H1 (cell line): ENCODE results near the gene EPB41L3. TPM values are rescaled to one million over a fixed set of nuclear protein-coding genes. Genes with fewer than 3 reads are reported as not detected.

Experiments
- CTCF ChIA-PET: fragments of 300-600 bp; sonication (Branson Sonifier 250); formaldehyde crosslinking; loops from one replicate; lab custom pipeline; 2021; ENCODE audit not compliant: partially characterized antibody; lab: Charles Lee
- POLR2A ChIA-PET: fragments of 300-600 bp; sonication (Branson Sonifier 250); formaldehyde crosslinking; loops from one replicate; lab custom pipeline; 2021; ENCODE audit warnings: inconsistent platforms; ENCODE audit not compliant: partially characterized antibody; lab: Charles Lee
- DNase-seq, 2 experiments: peaks; one replicate each; pipeline versions ENCODE4 v3.0.0 to v3.0.0-alpha.2; 2010 to 2022; ENCODE audit warnings: low spot score in 2 of 2, low read depth in 1 of 2, mixed read lengths in 1 of 2
- FAIRE-seq: peaks from 2 replicates; lab custom pipeline; 2011; peaks lifted over from hg19 to GRCh38; lab: Jason Lieb, UNC
- H2AFZ ChIP-seq: 2 replicates; pipeline ENCODE4 v1.8.1; 2012; ENCODE audit warnings: low read length, inconsistent platforms
- H2AK5ac ChIP-seq: 2 replicates; pipeline ENCODE4 v1.6.1; 2013; ENCODE audit warnings: low read depth, low read length
- H2BK120ac ChIP-seq: replicated peaks from 2 replicates; pipeline ENCODE3; 2013; ENCODE audit warnings: low read depth, low read length, inconsistent platforms
- H2BK12ac ChIP-seq: 2 replicates; pipeline ENCODE4 v1.6.1; 2013; ENCODE audit warnings: low read depth, low read length
- H2BK15ac ChIP-seq: 2 replicates; pipeline ENCODE4 v1.6.1; 2013; ENCODE audit warnings: low read length
- H2BK20ac ChIP-seq: 2 replicates; pipeline ENCODE4 v1.6.1; 2013; ENCODE audit warnings: low read length
- H2BK5ac ChIP-seq: 2 replicates; pipeline ENCODE4 v1.6.1; 2013; ENCODE audit warnings: low read depth, low read length
- H3K14ac ChIP-seq: 2 replicates; pipeline ENCODE4 v1.6.1; 2013; ENCODE audit warnings: inconsistent platforms; ENCODE audit not compliant: insufficient read length
- H3K18ac ChIP-seq: 2 replicates; pipeline ENCODE4 v1.6.1; 2013; ENCODE audit warnings: low read length; ENCODE audit errors: extremely low read depth
- H3K23ac ChIP-seq: 2 replicates; pipeline ENCODE4 v1.6.1; 2013; ENCODE audit warnings: inconsistent platforms; ENCODE audit not compliant: insufficient read length
- H3K23me2 ChIP-seq: 2 replicates; pipeline ENCODE4 v1.6.1; 2013; ENCODE audit warnings: low read depth, low read length
- H3K27ac ChIP-seq: 2 replicates; pipeline ENCODE4 v1.6.1; 2011; ENCODE audit warnings: low read depth, low read length, inconsistent platforms
- H3K27me3 ChIP-seq, 4 experiments: replicated peaks in 1 of 4; 1 replicate in 1 of 4; 2 replicates in 3 of 4; pipeline versions ENCODE4 v1.6.1 to v1.8.1; 2011 to 2013; ENCODE audit warnings: low read length in 3 of 4, mild to moderate bottlenecking in 3 of 4, inconsistent platforms in 2 of 4, mixed read lengths in 2 of 4, moderate library complexity in 1 of 4; ENCODE audit not compliant: control insufficient read depth in 3 of 4, insufficient read depth in 3 of 4; ENCODE audit errors: extremely low read depth in 1 of 4
- H3K36me3 ChIP-seq, 4 experiments: 2 replicates each; pipeline versions ENCODE4 v1.6.1 to v1.8.1; 2011 to 2013; ENCODE audit warnings: mild to moderate bottlenecking in 4 of 4, low read length in 3 of 4, moderate library complexity in 2 of 4, control low read depth in 1 of 4, inconsistent platforms in 1 of 4; ENCODE audit not compliant: insufficient read depth in 4 of 4, control insufficient read depth in 2 of 4
- H3K4ac ChIP-seq: replicated peaks from 2 replicates; pipeline ENCODE3; 2013; ENCODE audit warnings: low read length, low read depth, mixed read lengths, inconsistent platforms; ENCODE audit not compliant: insufficient read length
- H3K4me1 ChIP-seq, 4 experiments: replicated peaks in 1 of 4; 1 replicate in 1 of 4; 2 replicates in 3 of 4; pipeline versions ENCODE4 v1.6.1 to v1.8.1; 2011 to 2013; ENCODE audit warnings: low read length in 3 of 4, inconsistent platforms in 2 of 4, mixed read lengths in 1 of 4; ENCODE audit not compliant: insufficient read depth in 4 of 4, control insufficient read depth in 3 of 4
- H3K4me2 ChIP-seq, 2 experiments: 2 replicates each; pipeline versions ENCODE4 v1.6.1 to v1.8.1; 2011 to 2013; ENCODE audit warnings: low read depth in 2 of 2, low read length in 2 of 2, control low read depth in 1 of 2, inconsistent platforms in 1 of 2, mild to moderate bottlenecking in 1 of 2; ENCODE audit not compliant: insufficient read depth in 1 of 2
- H3K4me3 ChIP-seq, 4 experiments: fragments of 200-600, 300-600 bp in 1 of 4; sonication (generic), shearing (Covaris generic), sonication (Bioruptor Twin) in 1 of 4; 2 replicates each; pipeline versions ENCODE4 v1.5.1 to v1.8.1; 2011 to 2016; ENCODE audit warnings: low read length in 4 of 4, low read depth in 3 of 4, control low read depth in 2 of 4, inconsistent platforms in 2 of 4, mild to moderate bottlenecking in 2 of 4, mixed read lengths in 1 of 4, moderate library complexity in 1 of 4; ENCODE audit not compliant: insufficient read depth in 2 of 4; ENCODE audit errors: extremely low read depth in 1 of 4
- H3K56ac ChIP-seq: replicated peaks from 2 replicates; pipeline ENCODE3; 2013; ENCODE audit warnings: low read depth, mild to moderate bottlenecking, mixed read lengths, low read length, inconsistent platforms; ENCODE audit not compliant: insufficient read length
- H3K79me1 ChIP-seq: 2 replicates; pipeline ENCODE4 v1.6.1; 2013; ENCODE audit warnings: low read depth, low read length, control low read depth
- H3K79me2 ChIP-seq, 2 experiments: 2 replicates each; pipeline versions ENCODE4 v1.6.1 to v1.8.1; 2012 to 2013; ENCODE audit warnings: low read length in 2 of 2, mild to moderate bottlenecking in 2 of 2, inconsistent platforms in 1 of 2; ENCODE audit not compliant: insufficient read depth in 2 of 2, control insufficient read depth in 1 of 2
- H3K9ac ChIP-seq, 4 experiments: replicated peaks in 1 of 4; 1 replicate in 1 of 4; 2 replicates in 3 of 4; pipeline versions ENCODE4 v1.6.1 to v1.8.1; 2011 to 2013; ENCODE audit warnings: low read depth in 3 of 4, low read length in 3 of 4, control low read depth in 2 of 4, mild to moderate bottlenecking in 2 of 4, moderate library complexity in 2 of 4, inconsistent platforms in 1 of 4; ENCODE audit errors: extremely low read depth in 1 of 4
- H3K9me3 ChIP-seq, 2 experiments: 2 replicates each; pipeline versions ENCODE4 v1.6.1 to v1.8.1; 2012 to 2013; ENCODE audit warnings: mild to moderate bottlenecking in 2 of 2, moderate library complexity in 2 of 2, control low read depth in 1 of 2, inconsistent platforms in 1 of 2, low read depth in 1 of 2, low read length in 1 of 2, mixed read lengths in 1 of 2; ENCODE audit not compliant: insufficient read depth in 2 of 2
- H4K20me1 ChIP-seq, 2 experiments: replicated peaks in 1 of 2; 2 replicates each; pipeline versions ENCODE3 to v1.8.1; 2011 to 2013; ENCODE audit warnings: inconsistent platforms in 2 of 2, low read length in 2 of 2, mild to moderate bottlenecking in 1 of 2; ENCODE audit not compliant: insufficient read depth in 2 of 2, control insufficient read depth in 1 of 2
- H4K5ac ChIP-seq: 2 replicates; pipeline ENCODE4 v1.6.1; 2013; ENCODE audit warnings: low read length, low read depth, mixed read lengths, inconsistent platforms; ENCODE audit not compliant: insufficient read length
- H4K8ac ChIP-seq: 2 replicates; pipeline ENCODE4 v1.8.0; 2013; ENCODE audit warnings: mild to moderate bottlenecking, moderate library complexity, low read length, inconsistent platforms; ENCODE audit not compliant: insufficient read depth; ENCODE audit errors: extremely low read depth
- H4K91ac ChIP-seq: replicated peaks from 2 replicates; pipeline ENCODE3; 2013; ENCODE audit warnings: low read length, mixed read lengths, inconsistent platforms; ENCODE audit not compliant: insufficient read length
- EP300 ChIP-seq, 2 experiments: IDR thresholded peaks; 1 replicate in 1 of 2; 2 replicates in 1 of 2; pipeline ENCODE4 v1.6.1; 2011 to 2012; ENCODE audit warnings: low read depth in 2 of 2, low read length in 2 of 2, mild to moderate bottlenecking in 2 of 2, borderline replicate concordance in 1 of 2, inconsistent platforms in 1 of 2, moderate library complexity in 1 of 2
- EZH2 ChIP-seq: fragments of 200-600 bp; sonication (generic); IDR thresholded peaks from 2 replicates; pipeline ENCODE4 v1.7.1; 2012; ENCODE audit warnings: low read depth, mild to moderate bottlenecking, moderate library complexity, low read length, inconsistent platforms; ENCODE audit not compliant: severe bottlenecking
- SP2 ChIP-seq: IDR thresholded peaks from 2 replicates; pipeline ENCODE4 v1.6.1; 2012; ENCODE audit warnings: mild to moderate bottlenecking, low read length, inconsistent platforms
- SUZ12 ChIP-seq: fragments of 200-600 bp; sonication (generic); IDR thresholded peaks from 2 replicates; pipeline ENCODE4 v1.6.1; 2012; ENCODE audit warnings: mild to moderate bottlenecking, inconsistent platforms, low read length, moderate library complexity, mixed read lengths
- WGBS, 2 experiments: shearing (Covaris generic) in 1 of 2; methylation state at CpG; one replicate each; pipeline versions ENCODE4 v1.1.6 to v1.1.7; 2013 to 2015; ENCODE audit warnings: low lambda C conversion rate in 2 of 2, mixed read lengths in 2 of 2, inconsistent platforms in 1 of 2, low coverage in 1 of 2, missing lambda C conversion rate in 1 of 2; ENCODE audit not compliant: insufficient replicate concordance in 2 of 2, insufficient coverage in 1 of 2, insufficient read length in 1 of 2; ENCODE audit errors: extremely low coverage in 1 of 2, missing lambda C conversion rate in 1 of 2; 5-methylcytosine and 5-hydroxymethylcytosine counted together
- polyA plus RNA-seq, 7 experiments: library from polyadenylated mRNA; depleted of rRNA in 3 of 7; stranded (reverse) in 5 of 7; unstranded in 2 of 7; fragments of >200 nt in 5 of 7; fragments of 200-250 nt in 2 of 7; gene quantifications; 1 replicate in 5 of 7; 2 replicates in 1 of 7; 4 replicates in 1 of 7; pipeline versions ENCODE4 v1.2.1 to v1.2.3, GENCODE V29; 2011 to 2013; ENCODE audit warnings: missing spikeins in 2 of 7, mixed read lengths in 2 of 7
- total RNA-seq: library from RNA; stranded (reverse); fragmentation: NEBNext Ultra II Directional; extraction: Animal tissue kit (Norgen Biotek cat#: 25700); gene quantifications from 2 replicates; pipeline ENCODE4 v1.2.1, GENCODE V29; 2021

Gene EPB41L3
- total and polyA plus RNA-seq, 2 of the 8 experiments (the other 6 are each of a cell fraction or from before 2014, with no cell fraction given) = 7.9 to 16.1 TPM

GRCh38 chr18:5496305-5496704 is 47.5 kb downstream of the EPB41L3 start:
- Histone ChIP-seq H4K8ac (no peak overlapping the region), H2BK5ac (no peak overlapping the region), H3K56ac (no peak overlapping the region), H3K4me1 (no peaks in the 10 kb centered on the region), H3K79me2 (no peaks in the 10 kb centered on the region), H3K36me3 (no peaks in the 10 kb centered on the region), H4K91ac (no peak overlapping the region), H3K9ac (no peak overlapping the region), H3K18ac (no peak overlapping the region), H2BK12ac (no peak overlapping the region), H3K23ac (no peak overlapping the region), H2AK5ac (no peak overlapping the region), H2BK15ac (no peak overlapping the region), H3K4me2 (no peak overlapping the region), H3K14ac (no peak overlapping the region), H2BK120ac (no peak overlapping the region), H4K20me1 (no peaks in the 10 kb centered on the region), H3K4me3 (no peak overlapping the region), H4K5ac (no peak overlapping the region), H3K23me2 (no peaks in the 10 kb centered on the region), H3K4ac (no peak overlapping the region), H3K27me3 (no peaks in the 10 kb centered on the region), H3K27ac (no peak overlapping the region), H3K79me1 (peaks cover 2% of the 10 kb centered on the region; the same call in 1 of the 2 replicates), H2BK20ac (no peak overlapping the region), H2AFZ (no peak overlapping the region), H3K9me3 (no peaks in the 10 kb centered on the region)
- ChIA-PET CTCF (interaction anchor here (0.6 kb wide), 1 partner anchor 60 kb away, joined by 3 read pairs; no protein-coding TSS in a partner anchor), POLR2A (no interaction called here)
- DNase-seq = no peak
- no peak for FAIRE-seq
- WGBS, 2 experiments = 82% methylated on average over 2 of the region's 2 CpGs; no CpG with 5 or more reads in 1 of the 2 experiments
- TF ChIP-seq EZH2 (no peak), SP2 (no peak), EP300 (IDR thresholded peaks at IDR 0.05; ENCODE audit: borderline replicate concordance in 1 of 2, low read depth in 2 of 2, low read length in 2 of 2) (no peak), SUZ12 (no peak)
